GM19468 (cell line): Measurements from ENCODE around the gene ARAP1.
"Not testable (repeated sequence)": the region's sequence is repeated elsewhere in the genome, so short reads cannot be mapped to it uniquely, and the experiment has no call there.

Source experiments
- ATAC-seq: cut with Tn5 transposase; IDR thresholded peaks from one replicate; pipeline ENCODE4 v1.9.1; 2021; ENCODE audit warnings: mild to moderate bottlenecking, moderate library complexity, moderate number of reproducible peaks; ENCODE audit not compliant: unreplicated experiment; ENCODE audit errors: extremely low read depth

ARAP1 gene

DNA sequence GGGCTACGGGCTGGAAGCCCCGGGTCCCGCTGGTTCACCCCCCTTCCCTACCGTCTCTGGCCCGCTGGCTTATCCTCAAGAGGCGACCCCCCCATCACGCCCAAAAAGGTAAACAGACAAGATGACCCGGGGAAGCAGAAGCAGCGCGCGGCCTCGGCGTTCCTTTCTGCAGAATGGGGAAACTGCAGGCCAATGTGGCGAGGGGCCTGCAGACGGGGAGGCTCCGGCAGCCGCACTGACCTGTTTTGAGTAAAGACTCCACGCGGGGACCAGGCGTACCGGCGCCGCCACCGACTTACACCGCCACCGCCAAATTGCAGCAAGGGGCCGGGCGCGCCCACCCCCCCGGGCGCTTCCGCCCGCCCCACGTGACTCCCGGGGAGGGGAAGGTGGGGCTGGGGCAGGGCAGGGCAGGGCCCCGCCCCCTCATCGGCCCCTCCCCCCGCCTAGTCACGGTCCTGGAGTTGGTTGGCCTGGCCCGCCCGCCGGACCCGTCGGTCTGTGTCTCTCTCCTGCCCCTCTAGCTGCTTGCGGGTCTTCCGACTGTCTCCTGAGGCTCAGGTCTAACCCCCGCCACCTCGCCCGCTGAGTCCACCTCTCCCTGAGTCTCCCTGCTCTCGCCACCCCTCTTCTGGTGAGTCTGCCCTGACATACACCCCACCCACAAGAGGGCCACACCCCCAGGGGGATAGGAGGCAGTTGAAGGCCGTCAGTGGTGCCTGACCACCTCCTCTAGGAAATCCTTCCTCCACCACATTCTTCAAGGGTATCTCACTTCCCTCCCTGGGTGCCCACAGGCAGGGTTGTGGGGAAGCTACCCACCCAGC is at the start of gene ARAP1:
Gene ARAP1 (minus strand): TSS at position 321 of the 827 bp plus-strand sequence. CDS start 25,280 bp downstream, outside the sequence.
- ATAC-seq, result no peak

DNA sequence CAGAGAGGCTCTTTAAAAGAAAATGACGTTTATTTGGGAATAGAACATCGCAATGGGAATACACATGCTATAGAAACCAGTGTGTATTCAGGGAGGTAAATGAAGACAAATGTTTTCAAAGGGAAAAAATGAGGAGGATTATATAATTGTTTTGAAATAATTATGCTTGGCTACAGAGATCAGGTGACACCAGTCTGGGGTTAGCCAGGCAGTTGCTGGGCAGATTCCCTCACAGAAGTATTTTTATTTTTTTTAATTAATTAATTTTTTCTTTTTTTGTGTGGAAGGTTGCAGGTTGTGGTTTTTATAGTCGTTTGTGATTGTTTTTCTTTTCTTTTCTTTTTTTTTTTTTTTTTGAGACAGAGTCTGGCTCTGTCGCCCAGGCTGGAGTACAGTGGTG is 47.2 kb upstream of the ARAP1 start:
- no peak for ATAC-seq

DNA sequence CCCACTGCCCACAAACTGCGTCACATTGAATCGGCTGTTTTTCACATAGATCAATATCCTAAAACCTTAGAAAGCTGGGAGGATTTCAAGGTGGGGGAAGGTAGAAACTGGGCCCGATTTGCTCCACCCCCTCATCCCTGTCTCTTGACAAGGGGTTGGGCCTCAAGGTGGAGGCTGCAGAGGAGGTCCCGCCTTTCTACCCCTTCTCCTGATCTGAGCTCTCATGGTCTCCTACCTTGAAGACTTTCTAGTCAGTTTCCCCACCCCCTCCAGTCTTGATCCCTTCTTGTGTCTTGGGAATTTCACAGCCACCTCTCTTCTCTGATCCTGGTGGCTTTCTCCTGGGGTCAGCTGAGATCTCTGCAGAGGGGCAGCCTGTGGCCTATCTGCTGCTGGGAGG is 46.2 kb upstream of the ARAP1 start:
- ATAC-seq, result no peak

DNA sequence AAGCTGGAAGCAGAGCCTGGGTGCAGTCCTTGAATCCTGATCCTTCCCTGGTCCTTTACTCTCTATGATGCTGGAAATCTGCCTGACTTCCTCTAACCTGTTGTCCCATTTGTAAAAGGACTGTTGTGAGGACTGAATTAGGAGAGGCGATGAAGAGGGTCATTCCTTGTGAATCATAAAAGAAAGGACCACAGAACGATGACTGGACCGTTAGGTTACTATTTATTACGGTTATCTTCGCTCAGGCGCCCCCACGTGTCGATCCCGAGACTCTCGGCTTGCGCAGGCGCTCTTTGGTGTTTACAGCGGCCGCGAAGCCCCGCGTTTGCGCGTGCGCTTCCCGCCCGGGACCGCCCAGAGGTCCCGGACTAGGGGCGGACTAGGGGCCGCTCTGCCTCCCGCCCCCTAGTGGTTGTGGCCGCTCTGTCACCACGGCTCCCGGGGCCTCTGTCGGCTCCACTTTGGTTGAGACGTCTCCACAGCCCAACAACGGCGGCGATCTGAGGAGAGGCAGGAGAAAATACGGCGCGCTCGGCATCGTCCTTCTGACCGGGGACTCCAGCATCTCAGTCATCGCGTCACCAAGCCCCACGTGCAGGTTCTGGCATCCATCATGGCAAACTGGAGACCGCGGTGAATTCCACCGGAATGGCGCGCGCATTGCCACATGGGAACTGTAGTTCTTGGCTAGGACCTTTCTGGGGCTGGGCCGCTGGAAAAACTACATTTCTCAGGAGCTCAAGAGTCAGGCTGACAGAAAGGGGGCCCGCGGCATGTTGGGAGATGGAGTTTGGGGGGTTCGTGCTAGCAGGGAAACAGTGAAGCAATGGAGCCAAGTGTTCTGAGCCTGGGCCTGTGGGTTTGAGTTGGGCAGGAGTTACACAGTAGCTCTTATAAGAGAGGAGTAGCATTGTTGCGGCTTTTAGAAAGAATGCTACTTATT is 41.5 kb upstream of the ARAP1 start, which contains the start of gene STARD10:
Gene STARD10 (minus strand): TSS at position 623 of the 943 bp plus-strand sequence. CDS start 12,866 bp downstream, outside the sequence.
- peak; percentile 83 for ATAC-seq

DNA sequence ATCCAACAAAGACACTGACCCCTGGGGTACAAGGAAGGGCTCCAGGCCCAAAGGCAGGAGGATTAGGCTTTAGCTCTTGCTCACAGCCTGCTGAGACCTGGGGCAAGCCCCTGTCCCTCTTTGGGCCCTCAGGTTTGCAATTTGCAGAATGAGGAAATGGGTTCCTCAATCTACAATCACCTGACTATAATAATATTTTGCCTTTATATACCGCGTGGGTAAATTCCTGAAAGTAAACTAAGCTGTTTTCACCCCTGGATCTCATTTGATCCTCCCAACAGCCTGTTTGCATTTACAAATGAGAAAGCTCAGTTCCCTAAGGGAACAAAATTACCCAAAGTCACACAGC is 40.8 kb upstream of the ARAP1 start:
- ATAC-seq, result no peak

DNA sequence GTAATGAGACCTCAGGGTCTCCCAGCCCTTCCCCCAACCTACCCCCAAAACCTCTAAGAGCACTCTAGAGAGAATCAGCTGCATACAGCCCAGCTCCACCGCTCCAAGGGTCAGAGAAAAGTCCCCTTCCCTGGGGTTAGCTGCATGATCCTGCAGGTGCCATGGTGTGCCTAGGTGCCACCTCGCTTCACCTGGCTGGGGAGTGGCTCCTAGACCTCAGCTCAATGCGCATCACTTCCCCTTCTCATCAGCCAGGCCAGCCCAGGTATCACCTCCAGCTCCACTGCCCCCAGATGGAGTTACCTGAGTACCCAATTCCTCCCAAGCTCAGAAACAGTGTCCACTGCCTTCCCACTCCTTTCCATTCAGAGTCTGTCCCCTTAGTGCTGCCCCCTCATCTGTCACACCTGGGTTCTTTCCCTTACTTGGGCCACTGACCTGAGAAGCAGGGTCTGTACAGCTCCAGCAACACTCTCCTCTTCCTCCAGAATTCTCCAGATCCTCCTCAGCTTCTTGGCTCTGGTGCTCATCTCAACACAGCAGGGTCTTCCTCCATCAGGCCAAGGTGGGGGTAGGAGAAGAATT is 40.3 kb upstream of the ARAP1 start:
- no peak for ATAC-seq

DNA sequence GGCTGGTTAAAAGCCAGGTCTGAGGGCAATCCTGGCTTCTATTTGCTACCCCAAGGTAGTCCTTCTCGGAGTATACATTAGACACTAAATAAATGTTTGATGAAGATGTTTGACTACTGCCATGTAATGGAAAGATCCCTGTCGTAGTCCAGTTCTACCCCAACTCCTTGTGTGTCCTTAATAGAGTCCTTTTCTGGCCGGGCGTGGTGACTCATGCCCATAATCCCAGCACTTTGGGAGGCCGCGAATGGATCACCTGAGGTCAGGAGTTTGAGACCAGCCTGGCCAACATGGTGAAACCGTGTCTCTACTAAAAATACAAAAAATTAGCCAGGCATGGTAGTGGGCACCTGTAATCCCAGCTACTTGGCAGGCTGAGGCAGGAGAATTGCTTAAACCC is 39.0 kb upstream of the ARAP1 start:
- not testable (repeated sequence) for ATAC-seq

DNA sequence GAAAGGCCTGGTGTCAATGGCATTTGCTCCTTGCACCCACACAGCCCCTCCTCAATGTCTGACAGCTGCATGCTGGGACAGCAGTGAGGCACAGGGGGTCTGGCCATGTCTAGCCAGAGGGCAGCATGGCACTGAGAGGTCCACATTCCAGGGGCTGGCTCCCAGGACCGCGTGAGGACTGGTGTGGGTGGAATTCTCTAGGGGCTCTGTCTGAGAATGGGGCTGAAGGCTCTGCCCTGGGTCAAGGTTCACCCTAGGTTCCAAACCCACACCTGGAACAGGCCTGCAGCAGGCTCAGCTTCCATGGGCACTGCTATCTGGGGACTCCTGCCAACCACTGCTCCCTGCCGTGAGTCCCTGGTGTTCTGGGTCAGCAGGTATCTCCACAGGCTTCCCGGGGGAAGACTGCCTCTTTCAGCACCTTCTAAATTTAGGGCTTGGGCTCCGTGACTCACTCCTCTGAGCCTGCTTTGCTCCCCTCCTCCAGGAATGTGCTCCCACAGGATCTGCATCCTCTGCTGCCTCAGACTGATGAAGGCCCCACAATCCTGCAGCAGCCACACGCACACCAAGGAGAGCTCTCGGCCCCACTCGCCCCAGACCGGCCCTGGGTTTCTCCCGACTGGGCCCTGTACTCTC is 37.4 kb upstream of the ARAP1 start:
- no peak for ATAC-seq

DNA sequence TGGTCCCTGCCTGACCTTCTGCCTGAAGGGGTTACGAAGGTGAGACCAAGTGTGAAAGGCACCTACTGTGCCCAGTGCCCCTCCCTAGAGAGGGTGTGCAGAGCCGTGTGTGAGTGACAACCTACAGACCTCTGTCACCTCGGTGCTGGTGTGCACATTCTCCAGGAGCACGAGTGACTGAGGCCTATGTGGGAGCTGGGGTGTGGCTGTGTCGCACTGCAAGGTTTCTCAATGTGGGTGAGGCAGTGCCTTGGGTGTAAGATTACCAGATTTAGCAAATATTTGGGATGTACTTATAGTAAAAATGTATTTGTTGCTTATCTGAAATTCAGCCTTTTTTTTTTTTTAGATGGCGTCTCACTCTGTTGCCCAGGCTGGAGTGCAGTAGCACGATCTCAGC is 36.0 kb upstream of the ARAP1 start:
- no peak for ATAC-seq

DNA sequence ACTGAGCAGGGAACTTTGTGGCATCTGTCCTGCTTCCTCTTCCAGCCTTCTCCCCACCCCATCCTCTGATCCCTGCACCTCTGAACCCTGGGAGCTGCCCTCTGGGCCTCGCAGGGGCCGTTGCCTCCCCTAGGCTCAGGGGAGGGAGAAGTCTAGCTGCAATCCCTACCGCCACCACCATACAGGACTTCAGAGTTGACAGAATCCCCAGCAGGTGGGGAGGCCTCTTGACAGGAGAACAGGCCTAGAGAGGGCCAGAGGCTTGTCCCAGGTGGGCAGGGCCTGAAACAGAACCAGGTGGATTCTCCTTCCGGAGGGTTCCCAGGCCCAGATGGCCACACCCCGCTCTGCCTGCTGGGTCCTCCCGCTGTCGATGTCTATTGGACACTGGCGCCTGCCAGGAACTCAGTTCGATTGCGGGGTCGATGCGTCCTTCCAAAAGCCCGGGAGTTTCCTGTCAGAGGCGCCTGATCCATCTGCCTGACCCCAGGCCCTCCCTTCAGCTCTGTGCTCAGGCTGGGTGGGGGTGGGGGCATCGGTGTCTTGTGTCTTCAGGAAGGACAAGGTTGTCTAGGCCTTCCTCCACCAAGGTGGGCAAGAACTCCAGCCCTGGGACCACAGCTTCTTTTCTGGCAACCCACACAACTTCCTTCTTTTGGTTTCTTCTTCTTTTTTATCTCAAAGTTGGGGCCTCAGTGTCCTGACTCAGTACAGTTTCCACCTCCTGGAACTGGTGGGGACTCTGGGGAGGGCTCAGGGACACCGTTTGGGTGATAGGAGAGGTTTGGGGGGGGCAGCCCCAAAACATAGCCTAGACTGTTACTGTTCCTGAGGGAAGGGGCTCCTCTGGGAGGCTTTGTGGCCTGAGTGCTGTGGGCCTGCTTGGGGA is 35.3 kb upstream of the ARAP1 start:
- ATAC-seq, result no peak

DNA sequence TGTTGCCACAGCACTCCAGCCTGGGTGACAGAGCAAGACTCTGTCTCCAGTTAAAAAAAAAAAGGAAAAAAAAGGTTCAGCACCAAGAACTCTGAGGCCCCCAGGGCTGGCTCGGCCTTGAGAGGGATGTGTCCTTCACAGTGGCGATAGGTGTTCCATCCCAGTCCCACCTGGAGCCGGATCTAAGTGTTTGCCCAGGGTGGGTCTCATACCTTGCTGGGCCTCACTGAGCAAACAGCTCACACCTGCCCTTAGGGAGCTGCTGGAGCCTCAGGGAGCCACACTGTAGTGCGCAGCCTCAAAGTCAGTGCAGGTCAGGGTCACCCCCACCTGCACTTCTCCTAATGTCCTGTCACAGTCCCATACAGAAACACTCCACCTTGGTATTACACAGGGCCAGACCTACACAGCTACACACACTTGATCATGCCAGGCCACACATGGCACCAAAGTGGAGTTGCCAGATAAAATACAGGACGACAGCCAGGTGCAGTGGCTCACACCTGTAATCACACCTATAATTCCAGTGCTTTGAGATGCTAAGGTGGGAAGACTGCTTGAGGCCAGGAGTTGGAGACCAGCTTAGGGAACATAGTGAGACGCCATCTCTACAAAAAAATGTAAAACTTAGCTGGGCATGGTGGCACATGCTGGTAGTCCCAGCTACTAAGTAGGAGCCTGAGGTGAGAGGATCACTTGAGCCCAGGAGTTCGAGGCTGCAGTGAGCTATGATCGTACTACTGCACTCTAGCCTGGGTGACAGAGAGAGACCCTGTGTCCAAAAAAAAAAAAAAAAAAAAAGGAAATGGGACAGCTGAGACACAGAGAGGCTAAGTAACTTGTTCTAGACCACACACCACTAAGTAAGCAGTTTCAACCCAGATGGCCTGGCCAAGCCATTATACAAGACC is 34.4 kb upstream of the ARAP1 start:
- no peak for ATAC-seq

DNA sequence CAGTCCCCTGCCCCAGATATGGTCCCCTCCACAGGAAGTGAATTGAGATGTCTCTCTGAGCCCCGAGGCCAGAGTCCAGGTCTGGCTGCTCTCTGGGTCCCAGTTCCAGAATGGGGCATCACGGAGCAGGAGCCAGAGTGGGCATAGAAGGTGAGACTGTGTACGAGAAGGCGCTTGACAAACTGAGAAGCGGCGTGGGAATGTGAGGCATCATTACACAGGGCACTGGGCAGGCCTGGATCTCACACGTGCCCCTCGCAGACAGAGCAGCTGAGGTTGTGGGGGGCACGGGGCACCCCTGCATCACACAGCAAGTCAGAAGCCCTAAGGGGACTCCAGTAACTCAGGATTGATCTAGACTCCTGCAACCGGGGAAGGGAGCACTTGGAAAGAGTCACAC is 32.5 kb upstream of the ARAP1 start:
- no peak for ATAC-seq

DNA sequence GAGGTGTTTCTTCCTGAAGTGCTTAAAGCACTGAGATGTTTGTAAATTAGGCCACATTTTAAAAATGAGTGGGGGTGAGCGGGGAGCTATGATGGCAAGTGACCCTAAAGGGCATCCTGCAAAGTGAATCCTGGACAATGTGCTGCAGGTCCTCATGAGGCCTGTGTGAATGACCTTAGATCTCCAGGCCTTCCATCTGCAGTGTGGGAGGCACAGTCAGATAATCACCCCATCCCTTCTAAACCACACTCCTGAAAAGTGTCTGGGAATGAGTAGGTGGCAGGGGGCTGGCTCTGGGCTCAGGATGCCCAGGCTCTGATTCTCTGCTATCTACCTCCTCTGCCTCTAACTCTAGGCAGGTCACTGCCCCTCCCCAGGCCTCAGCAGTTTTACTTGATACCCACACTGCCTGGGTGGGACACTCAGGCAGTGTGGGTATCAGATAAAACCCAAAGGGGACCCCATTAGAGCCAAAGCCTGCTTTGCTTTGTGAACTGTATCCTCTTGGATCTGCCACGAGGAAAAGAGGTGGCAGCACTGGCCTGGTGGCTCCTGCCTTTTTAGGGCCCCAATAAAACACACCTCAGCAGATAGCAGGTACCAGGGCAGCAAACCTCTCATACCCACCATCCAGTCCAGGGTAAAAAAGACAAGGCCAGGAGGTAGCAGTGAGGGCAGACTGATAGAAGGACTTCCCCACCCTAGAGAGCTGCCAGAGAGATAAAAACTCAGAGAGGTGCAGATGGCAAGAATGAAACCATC is 31.1 kb upstream of the ARAP1 start:
- no peak for ATAC-seq

DNA sequence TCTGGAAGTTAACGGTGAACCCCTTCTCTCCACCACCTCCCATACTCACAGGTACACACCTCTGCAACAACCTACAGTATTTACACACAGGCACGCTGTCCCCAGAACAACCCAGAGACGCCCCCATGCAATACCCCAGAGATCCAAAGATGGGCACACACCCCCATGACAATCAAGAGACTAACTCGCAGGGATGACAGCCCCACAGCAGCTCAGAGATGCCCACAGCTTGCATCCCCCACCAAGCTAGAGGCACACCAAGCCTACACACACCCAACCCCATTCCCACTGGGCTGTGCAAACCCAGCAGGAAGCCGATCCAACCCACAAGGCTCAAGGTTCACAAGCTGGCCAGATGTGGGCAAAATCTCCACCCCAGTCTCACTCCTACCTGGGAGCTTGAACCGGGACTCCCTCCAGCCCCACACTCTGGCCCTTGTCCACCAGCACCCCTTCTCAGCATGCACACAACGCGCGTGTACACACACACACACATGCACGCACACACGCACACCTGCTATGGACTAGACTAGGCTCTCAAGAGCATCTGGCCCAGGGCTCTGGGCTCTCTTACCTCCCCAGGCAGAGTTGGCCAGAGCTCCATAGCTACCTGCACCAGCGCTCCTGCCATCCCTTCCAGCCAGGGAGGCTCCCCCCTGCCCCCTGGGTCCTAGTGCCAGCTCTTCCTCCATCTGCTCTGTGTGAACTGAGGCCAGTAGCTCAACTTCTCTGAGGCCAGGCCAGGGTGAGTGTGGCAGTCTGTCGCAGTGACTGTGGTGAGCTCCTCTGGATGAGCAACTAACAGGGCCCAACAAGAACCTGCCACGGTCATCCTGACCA is 30.1 kb upstream of the ARAP1 start:
- ATAC-seq, result no peak

DNA sequence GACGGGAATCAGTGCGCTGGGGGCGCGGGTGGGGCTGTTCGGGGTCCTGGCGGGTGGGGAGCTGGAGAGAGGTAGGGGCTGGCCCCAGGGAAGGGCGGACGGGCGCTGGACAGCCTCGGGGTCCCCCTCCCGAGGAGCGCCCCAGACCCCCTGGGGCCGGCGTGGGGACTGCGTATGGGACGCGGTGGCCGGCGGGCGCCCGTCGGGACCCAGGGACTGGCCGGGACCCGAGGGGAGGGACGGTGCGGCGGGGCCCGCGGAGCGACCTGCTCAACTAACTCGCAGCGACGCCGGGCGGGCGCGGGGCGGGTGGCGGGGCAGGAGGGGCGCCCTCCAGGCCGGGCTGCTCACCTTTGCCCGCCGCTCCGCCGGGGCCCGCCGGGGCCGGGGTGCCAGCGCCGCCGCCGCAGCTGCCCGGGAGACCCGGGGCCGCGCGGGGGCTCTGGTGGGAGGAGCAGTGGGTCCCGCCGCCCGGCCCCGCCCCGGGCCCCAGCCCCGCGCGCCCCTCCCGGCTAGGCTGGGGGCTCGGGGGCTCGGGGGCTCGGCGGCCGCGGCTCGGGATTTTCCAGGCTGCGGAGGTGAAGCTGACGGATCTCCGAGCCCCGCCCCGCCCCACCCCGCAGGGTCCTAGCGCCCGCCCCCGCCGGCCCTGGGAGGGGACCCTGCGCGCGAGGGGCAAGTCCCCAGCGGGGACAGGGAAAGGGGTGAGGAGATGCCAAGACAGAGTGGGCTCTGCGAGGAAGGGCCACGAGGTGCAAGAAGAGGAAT is 29.3 kb upstream of the ARAP1 start:
- no peak for ATAC-seq

DNA sequence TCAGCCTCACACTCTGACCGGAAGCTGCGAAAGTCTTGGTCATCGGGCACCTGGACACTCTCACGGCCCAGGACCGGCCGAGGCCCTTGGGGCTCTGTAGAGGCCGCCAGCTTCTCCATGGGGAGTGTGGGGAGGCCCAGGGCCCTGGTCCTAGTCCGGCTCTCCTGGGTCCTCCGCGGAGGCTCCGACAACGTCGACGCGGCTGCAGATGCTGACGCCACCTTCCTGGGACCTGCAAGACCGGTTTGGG is 28.8 kb upstream of the ARAP1 start:
- no peak for ATAC-seq
